SK-N-SH treated with all-trans-retinoic acid at 6 μM for 48 hours (cell line): ENCODE results near the gene PYCR2.

Experiments used
- CREB5 ChIP-seq: fragments of 250-450 bp; sonication (Bioruptor Pico); IDR thresholded peaks from 2 replicates; pipeline ENCODE4 v1.5.1; 2020; ENCODE audit warnings: low read depth, mild to moderate bottlenecking, moderate library complexity
- PPARA ChIP-seq: fragments of 250-450 bp; sonication (Bioruptor Pico); IDR thresholded peaks from 2 replicates; pipeline ENCODE4 v1.5.0; 2020; ENCODE audit warnings: mild to moderate bottlenecking, borderline replicate concordance
- RARB ChIP-seq: fragments of 250-450 bp; sonication (Bioruptor Pico); IDR thresholded peaks from 2 replicates; pipeline ENCODE4 v1.8.0; 2021; ENCODE audit warnings: mild to moderate bottlenecking, moderate library complexity

GRCh38 chr1:225914391-225914790, 9.7 kb downstream of the PYCR2 start:
- TF ChIP-seq PPARA (CRISPR knock-in tag) = no peak
- TF ChIP-seq CREB5 = no peak
- TF ChIP-seq RARB (CRISPR knock-in tag) = no peak
